AG04449 (cell line): ENCODE measurements around the gene RACK1.
"Not testable (repeated sequence)": the region's sequence is repeated elsewhere in the genome, so short reads cannot be mapped to it uniquely, and the experiment has no call there.

Source experiments
- CTCF ChIA-PET: fragments of 350-600 bp; formaldehyde crosslinking; extraction: SDS; loops from one replicate; lab custom pipeline; 2021; ENCODE audit warnings: antibody characterized with exemption; lab: Yijun Ruan, JAX
- POLR2A ChIA-PET: fragments of 400-600, 350-600 bp; formaldehyde crosslinking; extraction: SDS; loops from one replicate; lab custom pipeline; 2020; ENCODE audit warnings: antibody characterized with exemption, inconsistent platforms; lab: Yijun Ruan, JAX
- DNase-seq: peaks from one replicate; pipeline ENCODE4 v3.0.0-alpha.2; 2010; ENCODE audit warnings: low read depth, low spot score
- H3K4me3 ChIP-seq: 2 replicates; pipeline ENCODE4 v1.5.1; 2011; ENCODE audit warnings: low read depth, mild to moderate bottlenecking, control low read depth, low read length
- CTCF ChIP-seq: IDR thresholded peaks from one replicate; pipeline ENCODE4 v1.5.1; 2011; ENCODE audit warnings: mild to moderate bottlenecking, moderate library complexity, low read length, control low read depth, inconsistent platforms; ENCODE audit not compliant: insufficient read depth; ENCODE audit errors: missing control alignments

RACK1 gene

GRCh38 chr5:181243564-181244343, at the start of gene RACK1:
RACK1 (minus strand) TSS chr5:181243906; CDS start chr5:181243800, 106 bp downstream.
- peak; percentile 41 for DNase-seq
- TF ChIP-seq CTCF: no peak
- ChIA-PET POLR2A (interaction anchor here (0.8 to 2.4 kb wide), 8 partner anchors 8 to 52 kb away, joined by 3 to 15 read pairs (median 6); partner anchors contain the start of genes TRIM41 and TRIM52), CTCF (interaction anchor here (0.9 kb wide), 1 partner anchor 913 kb away, joined by 3 read pairs; no protein-coding TSS in a partner anchor)
- peak within 1 kb of the TSS; percentile 98 for H3K4me3 ChIP-seq

GRCh38 chr5:181287331-181287730, 43.6 kb upstream of the RACK1 start:
- DNase-seq, CTCF ChIA-PET, POLR2A ChIA-PET, H3K4me3 ChIP-seq: not testable (repeated sequence)

GRCh38 chr5:181285962-181286705, 42.4 kb upstream of the RACK1 start:
- H3K4me3 ChIP-seq, POLR2A ChIA-PET, DNase-seq, CTCF ChIA-PET: not testable (repeated sequence)

DNA sequence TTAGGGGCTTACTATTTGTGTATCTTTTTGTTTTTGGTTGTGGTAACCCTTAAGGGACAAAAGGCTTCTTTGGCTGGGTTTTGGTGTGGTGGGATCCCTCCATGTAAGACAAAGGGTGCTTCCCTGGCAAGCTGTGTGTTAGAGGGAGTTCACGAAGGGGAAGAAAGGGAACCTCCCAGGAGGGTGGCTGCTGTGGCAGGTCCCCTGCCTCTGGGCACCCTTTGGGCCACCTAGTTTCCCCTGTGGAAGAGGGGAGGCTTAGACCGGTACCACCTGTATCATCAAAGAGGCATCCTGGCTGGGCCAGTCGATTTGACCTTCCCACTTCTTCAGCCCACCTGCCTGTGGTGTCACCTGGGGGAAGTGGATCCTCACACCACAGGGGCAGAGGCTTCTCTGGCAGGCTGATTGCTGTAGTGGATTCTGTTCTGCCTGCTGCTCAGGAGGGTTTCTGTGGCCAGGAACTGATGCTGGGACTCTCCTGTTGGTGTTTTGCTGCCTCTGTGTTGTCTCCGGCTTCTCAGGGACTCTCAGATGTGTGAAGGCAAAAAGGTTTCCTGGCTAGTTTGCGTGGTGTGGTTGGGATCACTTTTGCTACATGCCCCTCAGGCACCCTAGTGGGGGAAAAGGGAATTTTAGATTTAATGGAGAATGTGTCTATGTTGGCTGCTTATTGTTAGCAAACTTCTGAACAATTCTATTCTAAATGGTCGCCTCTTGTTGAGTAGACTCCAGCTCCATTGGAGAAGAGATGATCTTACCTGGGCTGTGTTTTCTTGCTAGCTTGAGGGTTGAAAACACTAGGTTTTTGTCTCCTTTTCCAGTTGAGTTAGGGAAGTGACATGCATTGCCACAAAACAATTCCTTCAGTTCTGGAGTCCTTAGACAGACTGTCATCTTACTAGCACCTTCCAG, 40.4 kb upstream of the RACK1 start:
- H3K4me3 ChIP-seq, DNase-seq, CTCF ChIA-PET, POLR2A ChIA-PET: not testable (repeated sequence)

DNA sequence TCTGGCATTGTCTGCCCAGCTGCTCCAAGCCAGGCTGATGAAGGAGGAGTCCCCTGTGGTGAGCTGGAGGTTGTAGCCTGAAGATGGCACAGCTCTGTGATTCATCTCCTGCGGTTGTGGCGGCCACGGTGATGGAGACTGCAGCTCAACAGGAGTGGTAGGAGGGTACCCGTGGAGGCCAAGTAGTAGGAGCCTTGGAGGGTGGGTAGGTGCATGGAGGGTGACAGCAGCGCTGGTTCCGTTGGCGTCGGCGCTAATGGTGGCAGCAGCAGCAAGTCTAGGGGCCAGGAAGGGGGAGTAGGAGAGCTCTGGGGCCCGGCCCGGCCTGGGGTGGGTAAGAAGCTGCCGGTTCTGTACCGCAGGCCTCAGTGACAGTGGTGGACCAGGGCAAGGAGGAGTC, 39.6 kb upstream of the RACK1 start:
- POLR2A ChIA-PET: no interaction called here
- CTCF ChIA-PET: no interaction called here
- no peak for DNase-seq
- TF ChIP-seq CTCF: no peak
- H3K4me3 ChIP-seq: no peak overlapping the region

- CTCF ChIA-PET: no interaction called here
- TF ChIP-seq CTCF: no peak
- no peak overlapping the region for H3K4me3 ChIP-seq
- no peak for DNase-seq
- POLR2A ChIA-PET: no interaction called here
Observed at GRCh38 chr5:181282874-181283273, 39.2 kb upstream of the RACK1 start.

- H3K4me3 ChIP-seq, DNase-seq, POLR2A ChIA-PET, CTCF ChIA-PET: not testable (repeated sequence)
Observed at GRCh38 chr5:181282415-181282814, 38.7 kb upstream of the RACK1 start.

GRCh38 chr5:181281984-181282316, 38.2 kb upstream of the RACK1 start:
- TF ChIP-seq CTCF: no peak
- ChIA-PET CTCF (no interaction called here), POLR2A (no interaction called here)
- no peak overlapping the region for H3K4me3 ChIP-seq
- no peak for DNase-seq
